K562 (cell line): ENCODE results near the gene ZMYND19. TPM values are rescaled to one million over a fixed set of nuclear protein-coding genes. Genes with fewer than 3 reads are reported as not detected.

Source experiments
- ATAC-seq: fragments of 200-7000 bp; cut with Tn5 transposase; 3 replicates; pipeline ENCODE4 v1.9.1; 2020; ENCODE audit warnings: moderate library complexity
- BruUV-seq: library from RNA; stranded (reverse); fragments of 400-500 nt; replicated peaks from 2 replicates; lab custom pipeline; 2021; lab: Mats Ljungman, UMichigan
- CTCF ChIA-PET: fragments of 300-600 bp; formaldehyde crosslinking; extraction: SDS; loops from one replicate; lab custom pipeline; 2021; ENCODE audit warnings: low intra/inter-chr PET ratio; lab: Yijun Ruan, JAX
- POLR2A ChIA-PET: fragments of 300-600, 350-650 bp; sonication (Branson Sonifier 250); formaldehyde crosslinking; extraction: SDS; loops from one replicate; lab custom pipeline; 2021; ENCODE audit warnings: antibody characterized with exemption, inconsistent platforms; lab: Yijun Ruan, JAX
- DNase-seq, 4 experiments: peaks; one replicate each; pipeline versions ENCODE4 v3.0.0 to v3.0.0-alpha.2; 2011 to 2018; ENCODE audit warnings: low spot score in 3 of 4, mixed read lengths in 3 of 4; ENCODE audit errors: extremely low read depth in 1 of 4
- FAIRE-seq: peaks from 2 replicates; lab custom pipeline; 2011; peaks lifted over from hg19 to GRCh38; lab: Jason Lieb, UNC
- H2AFZ ChIP-seq: 2 replicates; pipeline ENCODE4 v1.6.0; 2011; ENCODE audit warnings: low read depth, low read length, control low read depth, inconsistent platforms
- H3K27ac ChIP-seq: fragments of 200-600 bp; 3 replicates; pipeline ENCODE4 v1.8.0; 2011; ENCODE audit warnings: low read depth, mild to moderate bottlenecking, control low read depth, inconsistent platforms, low read length, moderate library complexity, mixed read lengths; ENCODE audit errors: extremely low read depth
- H3K27me3 ChIP-seq, 2 experiments: fragments of 300-600 bp in 1 of 2; 2 replicates in 1 of 2; 3 replicates in 1 of 2; pipeline versions ENCODE4 v1.6.0 to v1.8.0; 2011; ENCODE audit warnings: inconsistent platforms in 2 of 2, low read length in 2 of 2, mild to moderate bottlenecking in 1 of 2, mixed read lengths in 1 of 2, moderate library complexity in 1 of 2; ENCODE audit not compliant: control insufficient read depth in 2 of 2, insufficient read depth in 2 of 2
- H3K36me3 ChIP-seq: fragments of 300-600 bp; 3 replicates; pipeline ENCODE4 v1.8.0; 2011; ENCODE audit warnings: mild to moderate bottlenecking, low read length, inconsistent platforms; ENCODE audit not compliant: control insufficient read depth, insufficient read depth
- H3K4me1 ChIP-seq, 2 experiments: fragments of 200-600 bp in 1 of 2; replicated peaks in 1 of 2; 2 replicates in 1 of 2; 3 replicates in 1 of 2; pipeline versions ENCODE4 v1.5.1 to v1.8.0; 2011; ENCODE audit warnings: inconsistent platforms in 2 of 2, low read length in 2 of 2, mild to moderate bottlenecking in 1 of 2, mixed read lengths in 1 of 2, moderate library complexity in 1 of 2; ENCODE audit not compliant: control insufficient read depth in 2 of 2, insufficient read depth in 2 of 2
- H3K4me2 ChIP-seq: 2 replicates; pipeline ENCODE4 v1.6.1; 2011; ENCODE audit warnings: low read length, control low read depth, inconsistent platforms, mixed read lengths; ENCODE audit not compliant: insufficient read depth
- H3K4me3 ChIP-seq: fragments of 200-600 bp; sonication (generic), shearing (Covaris generic); 2 replicates; pipeline ENCODE4 v1.5.1; 2016; ENCODE audit warnings: control low read depth, inconsistent platforms
- H3K79me2 ChIP-seq: fragments of 200-600 bp; 3 replicates; pipeline ENCODE4 v1.8.0; 2011; ENCODE audit warnings: low read length, inconsistent platforms; ENCODE audit not compliant: control insufficient read depth, insufficient read depth
- H3K9ac ChIP-seq, 2 experiments: 2 replicates each; pipeline versions ENCODE4 v1.6.0 to v1.6.1; 2011; ENCODE audit warnings: low read depth in 2 of 2, low read length in 2 of 2, control low read depth in 1 of 2, inconsistent platforms in 1 of 2, mild to moderate bottlenecking in 1 of 2, mixed read lengths in 1 of 2; ENCODE audit not compliant: insufficient read depth in 1 of 2
- H3K9me1 ChIP-seq: one replicate; pipeline ENCODE4 v1.6.0; 2011; ENCODE audit warnings: inconsistent platforms, mild to moderate bottlenecking, low read length, moderate library complexity; ENCODE audit not compliant: control insufficient read depth, insufficient read depth
- H3K9me3 ChIP-seq: replicated peaks from 2 replicates; pipeline ENCODE4 v1.5.1; 2011; ENCODE audit warnings: low read depth, low read length, inconsistent platforms; ENCODE audit not compliant: control insufficient read depth, insufficient read depth
- H4K20me1 ChIP-seq: replicated peaks from 2 replicates; pipeline ENCODE4 v1.6.1; 2011; ENCODE audit warnings: low read length, inconsistent platforms, mixed read lengths; ENCODE audit not compliant: control insufficient read depth, insufficient read depth
- ATF1 ChIP-seq, 2 experiments: fragments of 450-650 bp in 1 of 2; IDR thresholded peaks; 2 replicates each; pipeline ENCODE4 v1.6.1; 2016; ENCODE audit warnings: missing compliant biosample characterization in 1 of 2, missing genetic modification characterization in 1 of 2
- ATF7 ChIP-seq: fragments of 450-650 bp; IDR thresholded peaks from 2 replicates; pipeline ENCODE4 v1.7.1; 2014; ENCODE audit warnings: mild to moderate bottlenecking, moderate library complexity
- FOXA3 ChIP-seq, 2 experiments: fragments of 450-650 bp in 1 of 2; sonication (generic) in 1 of 2; formaldehyde crosslinking; IDR thresholded peaks in 1 of 2; conservative IDR thresholded peaks in 1 of 2; 2 replicates each; pipeline versions ENCODE4 v1.4.0 to v1.8.0; 2020 to 2022; ENCODE audit warnings: mild to moderate bottlenecking in 2 of 2, missing genetic modification reagents in 1 of 2
- FOXK2 ChIP-seq, 2 experiments: fragments of 450-650 bp; IDR thresholded peaks in 1 of 2; conservative IDR thresholded peaks in 1 of 2; 2 replicates each; pipeline ENCODE4 v1.6.1; 2016; ENCODE audit warnings: low read depth in 2 of 2, mild to moderate bottlenecking in 1 of 2
- GATAD2B ChIP-seq: fragments of 450-650 bp; IDR thresholded peaks from 2 replicates; pipeline ENCODE4 v1.6.1; 2017; ENCODE audit warnings: mild to moderate bottlenecking, borderline replicate concordance
- HDAC2 ChIP-seq: fragments of 450-650 bp; IDR thresholded peaks from 2 replicates; pipeline ENCODE4 v1.6.1; 2016; ENCODE audit warnings: mild to moderate bottlenecking
- JUND ChIP-seq, 2 experiments: IDR thresholded peaks; 2 replicates in 1 of 2; 3 replicates in 1 of 2; pipeline ENCODE4 v1.6.1; 2011; ENCODE audit warnings: borderline replicate concordance in 2 of 2, low read depth in 2 of 2, low read length in 2 of 2, improper control_type of control experiment in 1 of 2, missing biosample characterization in 1 of 2, missing genetic modification characterization in 1 of 2, missing genetic modification reagents in 1 of 2
- KLF16 ChIP-seq: IDR thresholded peaks from 2 replicates; pipeline ENCODE4 v1.6.1; 2016; ENCODE audit warnings: antibody characterized with exemption
- MAZ ChIP-seq, 2 experiments: fragments of 450-650 bp in 1 of 2; sonication (generic) in 1 of 2; formaldehyde crosslinking; IDR thresholded peaks in 1 of 2; conservative IDR thresholded peaks in 1 of 2; 2 replicates each; pipeline versions ENCODE4 v1.4.0 to v1.5.0; 2020; ENCODE audit warnings: mild to moderate bottlenecking in 1 of 2, missing genetic modification reagents in 1 of 2
- RBM34 ChIP-seq: fragments of 200-400 bp; formaldehyde crosslinking; IDR thresholded peaks from 2 replicates; pipeline ENCODE4 v1.6.1; 2018; ENCODE audit warnings: low read length, borderline replicate concordance; ENCODE audit not compliant: insufficient read depth
- RFX5 ChIP-seq: IDR thresholded peaks from 2 replicates; pipeline ENCODE4 v1.6.1; 2011; ENCODE audit warnings: low read depth, mild to moderate bottlenecking, improper control_type of control experiment, low read length
- SMAD2 ChIP-seq: fragments of 150-350 bp; IDR thresholded peaks from 2 replicates; pipeline ENCODE4 v1.6.1; 2014; ENCODE audit warnings: low read depth, mild to moderate bottlenecking, low read length
- SMARCA4 ChIP-seq: fragments of 450-650 bp; IDR thresholded peaks from 2 replicates; pipeline ENCODE4 v1.6.1; 2016
- SRF ChIP-seq, 2 experiments: fragments of 250-450, 450-650 bp in 1 of 2; sonication (Bioruptor Pico) in 1 of 2; sonication (generic) in 1 of 2; formaldehyde crosslinking; IDR thresholded peaks; 2 replicates each; pipeline versions ENCODE4 v1.5.0 to v1.5.1; 2020 to 2022; ENCODE audit warnings: mild to moderate bottlenecking in 1 of 2, missing genetic modification reagents in 1 of 2
- ZNF316 ChIP-seq: fragments of 450-650 bp; IDR thresholded peaks from 2 replicates; pipeline ENCODE4 v1.6.1; 2016
- ZNF57 ChIP-seq: fragments of 450-650 bp; formaldehyde crosslinking; IDR thresholded peaks from 2 replicates; pipeline ENCODE4 v1.4.0; 2020; ENCODE audit warnings: mild to moderate bottlenecking, moderate library complexity
- WGBS: fragments of 100-300 bp; shearing (Covaris generic); methylation state at CpG from one replicate; pipeline ENCODE4 v1.1.6; 2016; ENCODE audit warnings: low coverage, mixed read lengths; ENCODE audit not compliant: insufficient coverage; ENCODE audit errors: missing lambda C conversion rate; 5-methylcytosine and 5-hydroxymethylcytosine counted together
- in situ Hi-C: fragments of 300-500 bp; cut with MboI; formaldehyde crosslinking; loops from 4 replicates; pipeline ENCODE4 v1.15.0; 2018; ENCODE audit warnings: inconsistent platforms, mixed read lengths
- intact Hi-C: fragments of 100-400 bp; cut with micrococcal nuclease; formaldehyde crosslinking; loops from 2 replicates; pipeline ENCODE4 v1.14.2; 2022
- polyA plus RNA-seq, 8 experiments: library from polyadenylated mRNA; depleted of rRNA in 4 of 8; stranded (reverse) in 5 of 8; unstranded in 3 of 8; fragments of >200 nt; fragmentation: Nextera tagmentation in 2 of 8; fragmentation: Illumina TruSeq in 1 of 8; extraction: Ambion mirVana in 2 of 8; extraction: Trizol in 1 of 8; gene quantifications; 2 replicates each; pipeline versions ENCODE4 v1.2.1 to v1.2.3, GENCODE V29; 2011 to 2014; ENCODE audit warnings: inconsistent platforms in 1 of 8, missing spikeins in 1 of 8
- total RNA-seq, 7 experiments: library from RNA; depleted of rRNA in 6 of 7; stranded (reverse); fragments of >200 nt in 6 of 7; fragmentation: Illumina TruSeq in 2 of 7; extraction: Trizol in 2 of 7; gene quantifications; 2 replicates each; pipeline versions ENCODE4 v1.2.1 to v1.2.3, GENCODE V29; 2011 to 2021; ENCODE audit warnings: low replicate concordance in 1 of 7
- TF ChIP-seq, protein P1 (sequence below), 2 experiments: fragments of 450-650 bp; conservative IDR thresholded peaks; 2 replicates each; pipeline ENCODE4 v1.6.1; 2017; ENCODE audit warnings: mild to moderate bottlenecking in 2 of 2, moderate library complexity in 2 of 2
- TF ChIP-seq, protein P2 (sequence below): fragments of 450-650 bp; conservative IDR thresholded peaks from 2 replicates; pipeline ENCODE4 v1.6.1; 2016; ENCODE audit warnings: missing genetic modification characterization, low read depth, mild to moderate bottlenecking, control low read depth, missing compliant biosample characterization
- TF ChIP-seq, protein P3 (sequence below): fragments of 450-650 bp; formaldehyde crosslinking; IDR thresholded peaks from 2 replicates; pipeline ENCODE4 v1.4.0; 2022; ENCODE audit warnings: missing genetic modification characterization

ZMYND19 gene
- total and polyA plus RNA-seq, 9 of the 15 experiments (the other 6 are each of a cell fraction or from before 2014, with no cell fraction given): 1.0 to 86.7 (median 44.0) TPM

DNA sequence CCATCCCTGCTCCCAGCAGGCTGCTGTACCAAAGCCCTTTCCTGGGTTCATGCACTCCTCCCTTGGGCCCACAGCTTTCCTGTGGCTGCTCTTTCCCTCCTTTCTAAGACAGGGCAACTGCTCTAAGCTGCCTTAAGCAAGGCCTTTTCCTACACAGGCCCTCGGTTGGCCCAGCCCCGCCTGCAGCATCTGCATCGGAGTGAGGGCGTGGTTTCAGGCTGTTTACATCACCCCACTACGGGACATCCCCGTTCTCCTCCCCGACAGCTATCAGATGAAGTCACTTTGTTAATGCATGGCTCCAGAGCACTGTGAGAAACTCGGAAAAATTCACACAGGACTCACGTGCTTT, 15.0 kb downstream of the ZMYND19 start:
- Histone ChIP-seq H3K4me1 (peaks cover 27 to 40% of the 10 kb centered on the region in 2 experiments), H3K79me2 (peaks cover 48% of the 10 kb centered on the region), H4K20me1 (no peaks in the 10 kb centered on the region; the same call in 1 of the 2 replicates), H3K9me1 (peaks cover 7% of the 10 kb centered on the region), H3K27me3 (no peaks in the 10 kb centered on the region), H3K36me3 (peaks cover 62% of the 10 kb centered on the region), H3K27ac (peak overlapping the region; percentile 53; the same call in 2 of the 3 replicates), H3K9me3 (no peaks in the 10 kb centered on the region), H3K9ac (peak overlapping the region; percentile 35 to 80; a peak in 3 of 4 replicates), H3K4me3 (no peak overlapping the region), H2AFZ (no peak overlapping the region), H3K4me2 (peak overlapping the region; percentile 64)
- intact Hi-C loops (no loop called here), in situ Hi-C loops (no loop called here)
- ChIA-PET CTCF (no interaction called here), POLR2A (no interaction called here)
- WGBS: 36% methylated on average over 9 of the region's 9 CpGs
- no TSS peak for BruUV-seq
- FAIRE-seq: peak; percentile 60
- peak; percentile 46 to 69 (median 47) for DNase-seq
- ATAC-seq: peak; percentile 65
- TF ChIP-seq RBM34 (no peak), SMARCA4 (no peak; the same call in 1 of the 2 replicates), KLF16 (no peak), ZNF316 (no peak), FOXK2 (conservative IDR thresholded peaks at IDR 0.05 in 1 of 2, IDR thresholded peaks at IDR 0.05 in 1 of 2; ENCODE audit: low read depth in 2 of 2) (peak; percentile 91 to 94), FOXA3 (CRISPR knock-in tag; conservative IDR thresholded peaks at IDR 0.05 in 1 of 2, IDR thresholded peaks at IDR 0.05 in 1 of 2) (peak; percentile 8 to 64; a peak in 1 of 4 replicates), GATAD2B (no peak), SMAD2 (no peak), ATF1 (CRISPR knock-in tag; IDR thresholded peaks at IDR 0.05) (no peak), ATF1 (tag; IDR thresholded peaks at IDR 0.05) (peak; percentile 42), ZNF57 (CRISPR knock-in tag) (no peak), ATF7 (peak; percentile 87), RFX5 (no peak), SRF (CRISPR knock-in tag; IDR thresholded peaks at IDR 0.05) (no peak), JUND (IDR thresholded peaks at IDR 0.05; ENCODE audit: borderline replicate concordance, low read depth, low read length) (peak; percentile 54; the same call in 1 of the 2 replicates), JUND (tag; IDR thresholded peaks at IDR 0.05; ENCODE audit: borderline replicate concordance, low read depth, low read length) (no peak), HDAC2 (peak; percentile 41; the same call in 1 of the 2 replicates), MAZ (CRISPR knock-in tag; conservative IDR thresholded peaks at IDR 0.05 in 1 of 2, IDR thresholded peaks at IDR 0.05 in 1 of 2) (0 out of 4 replicates have a peak, but pooled peaks of 1 of the 2 experiments have one; percentile 33)
- TF ChIP-seq, protein P1, sequence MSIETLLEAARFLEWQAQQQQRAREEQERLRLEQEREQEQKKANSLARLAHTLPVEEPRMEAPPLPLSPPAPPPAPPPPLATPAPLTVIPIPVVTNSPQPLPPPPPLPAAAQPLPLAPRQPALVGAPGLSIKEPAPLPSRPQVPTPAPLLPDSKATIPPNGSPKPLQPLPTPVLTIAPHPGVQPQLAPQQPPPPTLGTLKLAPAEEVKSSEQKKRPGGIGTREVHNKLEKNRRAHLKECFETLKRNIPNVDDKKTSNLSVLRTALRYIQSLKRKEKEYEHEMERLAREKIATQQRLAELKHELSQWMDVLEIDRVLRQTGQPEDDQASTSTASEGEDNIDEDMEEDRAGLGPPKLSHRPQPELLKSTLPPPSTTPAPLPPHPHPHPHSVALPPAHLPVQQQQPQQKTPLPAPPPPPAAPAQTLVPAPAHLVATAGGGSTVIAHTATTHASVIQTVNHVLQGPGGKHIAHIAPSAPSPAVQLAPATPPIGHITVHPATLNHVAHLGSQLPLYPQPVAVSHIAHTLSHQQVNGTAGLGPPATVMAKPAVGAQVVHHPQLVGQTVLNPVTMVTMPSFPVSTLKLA (conservative IDR thresholded peaks at IDR 0.05): 0 out of 4 replicates have a peak, but pooled peaks of 1 of the 2 experiments have one; percentile 45
- TF ChIP-seq, protein P2, sequence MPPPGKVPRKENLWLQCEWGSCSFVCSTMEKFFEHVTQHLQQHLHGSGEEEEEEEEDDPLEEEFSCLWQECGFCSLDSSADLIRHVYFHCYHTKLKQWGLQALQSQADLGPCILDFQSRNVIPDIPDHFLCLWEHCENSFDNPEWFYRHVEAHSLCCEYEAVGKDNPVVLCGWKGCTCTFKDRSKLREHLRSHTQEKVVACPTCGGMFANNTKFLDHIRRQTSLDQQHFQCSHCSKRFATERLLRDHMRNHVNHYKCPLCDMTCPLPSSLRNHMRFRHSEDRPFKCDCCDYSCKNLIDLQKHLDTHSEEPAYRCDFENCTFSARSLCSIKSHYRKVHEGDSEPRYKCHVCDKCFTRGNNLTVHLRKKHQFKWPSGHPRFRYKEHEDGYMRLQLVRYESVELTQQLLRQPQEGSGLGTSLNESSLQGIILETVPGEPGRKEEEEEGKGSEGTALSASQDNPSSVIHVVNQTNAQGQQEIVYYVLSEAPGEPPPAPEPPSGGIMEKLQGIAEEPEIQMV (tag): no peak
- TF ChIP-seq, protein P3, sequence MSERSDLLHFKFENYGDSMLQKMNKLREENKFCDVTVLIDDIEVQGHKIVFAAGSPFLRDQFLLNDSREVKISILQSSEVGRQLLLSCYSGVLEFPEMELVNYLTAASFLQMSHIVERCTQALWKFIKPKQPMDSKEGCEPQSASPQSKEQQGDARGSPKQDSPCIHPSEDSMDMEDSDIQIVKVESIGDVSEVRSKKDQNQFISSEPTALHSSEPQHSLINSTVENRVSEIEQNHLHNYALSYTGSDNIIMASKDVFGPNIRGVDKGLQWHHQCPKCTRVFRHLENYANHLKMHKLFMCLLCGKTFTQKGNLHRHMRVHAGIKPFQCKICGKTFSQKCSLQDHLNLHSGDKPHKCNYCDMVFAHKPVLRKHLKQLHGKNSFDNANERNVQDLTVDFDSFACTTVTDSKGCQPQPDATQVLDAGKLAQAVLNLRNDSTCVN (CRISPR knock-in tag): no peak
